OCI-LY7 (cell line): ENCODE data around the gene TMEM239. TPM values are rescaled to one million over a fixed set of nuclear protein-coding genes. Genes with fewer than 3 reads are reported as not detected.

Experiments
- Bru-seq: library from RNA; stranded (reverse); fragments of 400-500 nt; gene quantifications from one replicate; lab custom pipeline; 2021; lab: Mats Ljungman, UMichigan
- BruChase-seq, 2 experiments: library from RNA; stranded (reverse); fragments of 400-500 nt; gene quantifications; one replicate each; lab custom pipeline; 2021; lab: Mats Ljungman, UMichigan
- BruUV-seq: library from RNA; stranded (reverse); fragments of 400-500 nt; replicated peaks from 2 replicates; lab custom pipeline; 2021; lab: Mats Ljungman, UMichigan
- CTCF ChIA-PET: fragments of 300-600 bp; sonication (Branson Sonifier 250); formaldehyde crosslinking; loops from one replicate; lab custom pipeline; 2022; ENCODE audit warnings: antibody characterized with exemption; ENCODE audit not compliant: unreplicated experiment; lab: Charles Lee
- POLR2A ChIA-PET: fragments of 300-600 bp; sonication (Branson Sonifier 250); formaldehyde crosslinking; loops from one replicate; lab custom pipeline; 2022; ENCODE audit warnings: antibody characterized with exemption; lab: Charles Lee
- DNase-seq: peaks from one replicate; pipeline ENCODE4 v3.0.0-alpha.2; 2015; ENCODE audit warnings: low spot score
- H2AFZ ChIP-seq: fragments of 200-600 bp; sonication (generic), shearing (Covaris generic); 2 replicates; pipeline ENCODE4 v1.6.1; 2014; ENCODE audit warnings: mild to moderate bottlenecking, antibody characterized with exemption, low read length, moderate library complexity
- H3K27ac ChIP-seq: fragments of 200-600 bp; sonication (generic); 2 replicates; pipeline ENCODE4 v1.5.1; 2014; ENCODE audit warnings: mixed run types, low read depth, mild to moderate bottlenecking, moderate library complexity, low read length, inconsistent platforms; ENCODE audit not compliant: poor library complexity, severe bottlenecking
- H3K36me3 ChIP-seq: fragments of 200-600 bp; sonication (generic); 2 replicates; pipeline ENCODE4 v1.6.1; 2014; ENCODE audit warnings: mild to moderate bottlenecking, antibody characterized with exemption, low read length, moderate library complexity, mixed read lengths; ENCODE audit not compliant: insufficient read depth
- H3K4me1 ChIP-seq: fragments of 200-600 bp; sonication (generic); 2 replicates; pipeline ENCODE4 v1.5.1; 2014; ENCODE audit warnings: mild to moderate bottlenecking, low read length; ENCODE audit not compliant: insufficient read depth, poor library complexity, severe bottlenecking
- H3K4me2 ChIP-seq: fragments of 200-600 bp; sonication (generic); 2 replicates; pipeline ENCODE4 v1.6.1; 2014; ENCODE audit warnings: mild to moderate bottlenecking, low read length
- H3K4me3 ChIP-seq: fragments of 200-600 bp; sonication (generic); 2 replicates; pipeline ENCODE4 v1.5.1; 2014; ENCODE audit warnings: mild to moderate bottlenecking, low read depth, low read length; ENCODE audit not compliant: poor library complexity, severe bottlenecking
- H3K79me2 ChIP-seq: fragments of 200-600 bp; sonication (generic); 2 replicates; pipeline ENCODE4 v1.6.1; 2016; ENCODE audit warnings: low read depth, mild to moderate bottlenecking, low read length, moderate library complexity, mixed read lengths; ENCODE audit not compliant: insufficient read depth
- H3K9me2 ChIP-seq: fragments of 200-600 bp; sonication (generic); 2 replicates; pipeline ENCODE4 v1.6.1; 2016; ENCODE audit warnings: mild to moderate bottlenecking, low read length, mixed read lengths; ENCODE audit not compliant: insufficient read depth
- H3K9me3 ChIP-seq: fragments of 200-600 bp; sonication (generic); 2 replicates; pipeline ENCODE4 v1.6.1; 2014; ENCODE audit warnings: mild to moderate bottlenecking, mixed run types, low read length, mixed read lengths
- H4K20me1 ChIP-seq: fragments of 200-600 bp; sonication (generic); 2 replicates; pipeline ENCODE4 v1.6.1; 2014; ENCODE audit warnings: mild to moderate bottlenecking, antibody characterized with exemption, low read length, moderate library complexity, mixed read lengths; ENCODE audit not compliant: insufficient read depth
- EZH2phosphoT487 ChIP-seq: fragments of 200-600 bp; sonication (generic); IDR thresholded peaks from 2 replicates; pipeline ENCODE4 v1.6.1; 2018; ENCODE audit warnings: low read depth, borderline replicate concordance, mild to moderate bottlenecking, mixed run types, antibody characterized with exemption, low read length, moderate library complexity, mixed read lengths
- intact Hi-C: fragments of 100-400 bp; cut with micrococcal nuclease; formaldehyde crosslinking; loops from one replicate; pipeline ENCODE4 v1.10.0; 2022; ENCODE audit not compliant: unreplicated experiment
- long read RNA-seq: library from polyadenylated mRNA; stranded (forward); transcript quantifications from one replicate; pipeline ENCODE4 v2.0.0, GENCODE V29; 2022
- total RNA-seq, 2 experiments: library from RNA; depleted of rRNA in 1 of 2; stranded (reverse); fragments of >200 nt in 1 of 2; shearing (Covaris generic) in 1 of 2; gene quantifications; 2 replicates each; pipeline ENCODE4 v1.2.3, GENCODE V29; 2014 to 2022
- TF ChIP-seq, protein P1 (sequence below): fragments of 200-600 bp; sonication (generic); conservative IDR thresholded peaks from 2 replicates; pipeline ENCODE4 v1.5.1; 2014; ENCODE audit warnings: mild to moderate bottlenecking, antibody characterized with exemption, low read length, moderate library complexity, mixed read lengths

The TMEM239 gene
- not detected in 2 replicates for total RNA-seq (2014; rRNA removed; shearing (Covaris generic))
- not detected in 2 replicates for total RNA-seq (2022)
- not detected for Bru-seq, nascent RNA
- not detected for BruChase-seq, experiment 1, labeled RNA remaining after a 6-hour chase
- BruChase-seq, experiment 2, labeled RNA remaining after a 2-hour chase: not detected
- long read RNA-seq: 0 reads

DNA sequence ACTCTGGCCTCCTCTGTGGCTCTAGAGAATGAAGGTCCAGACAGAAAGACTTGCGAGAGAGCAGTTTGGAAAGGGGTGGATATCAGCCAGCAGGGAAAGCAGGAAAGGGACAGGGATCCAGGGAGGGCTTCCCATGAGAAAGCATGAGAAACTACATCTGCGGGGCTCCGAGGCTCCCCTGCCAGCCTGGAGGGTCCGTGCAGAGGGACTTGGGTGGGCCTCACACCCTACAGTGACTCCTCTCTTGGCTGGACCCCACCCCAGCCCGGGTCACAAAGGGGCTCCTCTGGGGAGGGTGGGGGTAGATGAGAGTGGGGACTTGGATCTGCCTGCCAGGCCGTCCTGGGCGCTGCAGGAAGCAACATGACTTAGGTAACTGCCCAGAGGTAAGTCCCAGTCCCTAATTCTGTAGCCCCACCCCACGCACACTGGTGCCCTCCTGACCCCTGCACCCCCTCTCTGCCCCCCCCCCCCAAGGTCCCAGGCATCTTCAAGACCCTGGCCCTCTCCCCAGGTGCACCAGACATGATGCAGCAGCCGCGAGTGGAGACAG is at the start of gene TMEM239:
TMEM239 (plus strand) TSS at position 335 of the 553 bp plus-strand sequence; CDS start at position 526, 191 bp downstream.
- intact Hi-C loops: no loop called here
- CTCF ChIA-PET: no interaction called here
- no TSS peak for BruUV-seq

DNA sequence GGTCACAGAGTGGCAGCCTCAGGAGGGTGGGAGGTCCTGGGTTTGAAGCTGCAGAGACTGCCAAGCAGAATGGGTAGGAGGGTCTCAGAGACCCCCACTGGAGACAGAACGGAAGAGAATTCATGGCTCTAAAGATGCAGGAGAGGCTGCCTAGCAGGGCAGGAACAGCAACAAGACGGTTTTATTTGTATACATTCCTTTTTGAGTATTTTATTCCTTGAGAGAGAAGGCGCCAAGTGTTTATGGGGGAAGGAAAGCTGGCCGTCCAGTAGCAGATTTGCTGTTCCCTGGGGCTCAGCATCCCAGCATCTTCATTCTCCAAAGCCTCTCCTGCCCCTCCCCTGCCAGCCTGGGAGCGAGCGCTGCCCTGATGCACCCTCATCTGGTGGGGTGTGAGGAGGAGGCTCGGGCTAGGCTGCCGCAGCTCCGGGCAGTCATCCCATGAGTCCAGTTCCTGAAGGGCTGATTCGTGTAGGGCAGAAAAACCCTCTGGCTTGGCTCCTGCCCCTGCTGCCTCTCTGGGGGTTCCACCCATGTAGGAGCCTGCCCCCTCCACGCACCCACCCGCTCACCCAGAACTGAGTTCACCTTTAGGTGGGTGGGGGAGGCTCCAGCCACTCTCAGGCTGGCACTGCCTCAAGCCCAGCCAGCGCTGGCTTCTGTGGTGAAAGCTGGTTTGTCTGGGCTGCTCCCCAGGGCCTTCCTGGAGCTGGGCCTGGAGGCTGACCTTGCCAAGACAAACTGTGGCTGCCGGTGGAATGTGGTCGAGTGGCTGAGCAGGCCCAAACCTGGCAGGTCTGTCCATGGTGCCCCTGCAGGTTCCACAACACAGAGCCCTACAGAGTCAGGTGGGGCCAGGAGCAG is 48.2 kb upstream of the TMEM239 start:
- Histone ChIP-seq H3K27ac (no peak overlapping the region), H3K79me2 (no peaks in the 10 kb centered on the region), H2AFZ (no peak overlapping the region), H3K4me1 (no peaks in the 10 kb centered on the region), H4K20me1 (no peaks in the 10 kb centered on the region), H3K36me3 (no peaks in the 10 kb centered on the region), H3K9me3 (no peaks in the 10 kb centered on the region), H3K4me2 (no peak overlapping the region), H3K9me2 (no peaks in the 10 kb centered on the region), H3K4me3 (no peak overlapping the region)
- no peak for DNase-seq
- no TSS peak for BruUV-seq
- TF ChIP-seq EZH2phosphoT487: no peak
- TF ChIP-seq, protein P1, sequence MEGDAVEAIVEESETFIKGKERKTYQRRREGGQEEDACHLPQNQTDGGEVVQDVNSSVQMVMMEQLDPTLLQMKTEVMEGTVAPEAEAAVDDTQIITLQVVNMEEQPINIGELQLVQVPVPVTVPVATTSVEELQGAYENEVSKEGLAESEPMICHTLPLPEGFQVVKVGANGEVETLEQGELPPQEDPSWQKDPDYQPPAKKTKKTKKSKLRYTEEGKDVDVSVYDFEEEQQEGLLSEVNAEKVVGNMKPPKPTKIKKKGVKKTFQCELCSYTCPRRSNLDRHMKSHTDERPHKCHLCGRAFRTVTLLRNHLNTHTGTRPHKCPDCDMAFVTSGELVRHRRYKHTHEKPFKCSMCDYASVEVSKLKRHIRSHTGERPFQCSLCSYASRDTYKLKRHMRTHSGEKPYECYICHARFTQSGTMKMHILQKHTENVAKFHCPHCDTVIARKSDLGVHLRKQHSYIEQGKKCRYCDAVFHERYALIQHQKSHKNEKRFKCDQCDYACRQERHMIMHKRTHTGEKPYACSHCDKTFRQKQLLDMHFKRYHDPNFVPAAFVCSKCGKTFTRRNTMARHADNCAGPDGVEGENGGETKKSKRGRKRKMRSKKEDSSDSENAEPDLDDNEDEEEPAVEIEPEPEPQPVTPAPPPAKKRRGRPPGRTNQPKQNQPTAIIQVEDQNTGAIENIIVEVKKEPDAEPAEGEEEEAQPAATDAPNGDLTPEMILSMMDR: no peak
- intact Hi-C loops: no loop called here
- CTCF ChIA-PET: interaction anchor here (0.6 kb wide), 1 partner anchor 1272 kb away, joined by 3 read pairs; no protein-coding TSS in a partner anchor
- POLR2A ChIA-PET: no interaction called here

More for the DNA sequence above, at the start of gene TMEM239:
- Histone ChIP-seq H3K4me1 (no peaks in the 10 kb centered on the region), H3K27ac (no peak within 1 kb of the TSS), H3K4me3 (no peak within 1 kb of the TSS), H4K20me1 (no peaks in the 10 kb centered on the region), H2AFZ (no peak within 1 kb of the TSS), H3K4me2 (no peak within 1 kb of the TSS), H3K79me2 (no peaks in the 10 kb centered on the region), H3K36me3 (no peaks in the 10 kb centered on the region), H3K9me3 (0 out of 2 replicates have a peak, but pooled peaks cover 6% of the 10 kb centered on the region), H3K9me2 (no peaks in the 10 kb centered on the region)
- DNase-seq: no peak
- POLR2A ChIA-PET: no interaction called here
- TF ChIP-seq, protein P1: no peak
- TF ChIP-seq EZH2phosphoT487: no peak
